Mesendoderm (in vitro differentiated cells): ENCODE results near the gene ABCD3.
"Not testable (repeated sequence)": the region's sequence is repeated elsewhere in the genome, so short reads cannot be mapped to it uniquely, and the experiment has no call there.

Experiments
- DNase-seq: peaks from one replicate; pipeline ENCODE4 v3.0.0; 2013
- H2AK5ac ChIP-seq: 2 replicates; pipeline ENCODE4 v1.6.1; 2013; ENCODE audit warnings: low read length, inconsistent platforms
- H2BK120ac ChIP-seq: 2 replicates; pipeline ENCODE4 v1.6.1; 2013; ENCODE audit warnings: low read depth, mild to moderate bottlenecking, low read length, moderate library complexity, mixed read lengths
- H2BK15ac ChIP-seq: replicated peaks from 2 replicates; pipeline ENCODE4 v1.6.1; 2013; ENCODE audit warnings: low read depth, mild to moderate bottlenecking, moderate library complexity
- H2BK5ac ChIP-seq: 2 replicates; pipeline ENCODE4 v1.6.1; 2013; ENCODE audit warnings: low read length, inconsistent platforms
- H3K18ac ChIP-seq: 2 replicates; pipeline ENCODE4 v1.6.1; 2013; ENCODE audit warnings: mild to moderate bottlenecking, low read length, mixed read lengths
- H3K23ac ChIP-seq: one replicate; pipeline ENCODE4 v1.6.1; 2013; ENCODE audit warnings: low read length
- H3K27ac ChIP-seq: 2 replicates; pipeline ENCODE4 v1.5.1; 2013; ENCODE audit warnings: low read depth, mild to moderate bottlenecking, inconsistent platforms, low read length, moderate library complexity
- H3K27me3 ChIP-seq: 2 replicates; pipeline ENCODE4 v1.6.1; 2013; ENCODE audit warnings: low read length, control low read depth, mild to moderate bottlenecking, inconsistent platforms; ENCODE audit not compliant: insufficient read depth, poor library complexity
- H3K36me3 ChIP-seq: 2 replicates; pipeline ENCODE4 v1.6.1; 2013; ENCODE audit warnings: low read length, inconsistent platforms; ENCODE audit not compliant: control insufficient read depth, insufficient read depth
- H3K4ac ChIP-seq: one replicate; pipeline ENCODE4 v1.6.1; 2013; ENCODE audit warnings: low read depth, mild to moderate bottlenecking, low read length, moderate library complexity
- H3K4me1 ChIP-seq: 2 replicates; pipeline ENCODE4 v1.6.1; 2013; ENCODE audit warnings: low read depth, low read length, inconsistent platforms; ENCODE audit not compliant: control insufficient read depth
- H3K4me2 ChIP-seq: 2 replicates; pipeline ENCODE4 v1.6.1; 2013; ENCODE audit warnings: low read length
- H3K4me3 ChIP-seq: 2 replicates; pipeline ENCODE4 v1.5.1; 2013; ENCODE audit warnings: mild to moderate bottlenecking, low read length
- H3K56ac ChIP-seq: one replicate; pipeline ENCODE4 v1.6.1; 2013; ENCODE audit warnings: low read length
- H3K79me1 ChIP-seq: 2 replicates; pipeline ENCODE4 v1.6.1; 2013; ENCODE audit warnings: low read length, inconsistent platforms
- H3K79me2 ChIP-seq: 2 replicates; pipeline ENCODE4 v1.6.1; 2013; ENCODE audit warnings: mild to moderate bottlenecking, low read length; ENCODE audit not compliant: control insufficient read depth, insufficient read depth
- H3K9ac ChIP-seq: 2 replicates; pipeline ENCODE4 v1.6.1; 2013; ENCODE audit warnings: low read length, inconsistent platforms
- H4K5ac ChIP-seq: one replicate; pipeline ENCODE4 v1.6.1; 2013; ENCODE audit warnings: low read length
- H4K8ac ChIP-seq: one replicate; pipeline ENCODE4 v1.6.1; 2013; ENCODE audit warnings: low read depth, mild to moderate bottlenecking, control low read depth, low read length, moderate library complexity
- WGBS: extraction: QIAGEN DNeasy Blood & Tissue Kit; methylation state at CpG from one replicate; pipeline ENCODE4 v1.1.7; 2013; ENCODE audit warnings: low lambda C conversion rate, missing lambda C conversion rate; ENCODE audit not compliant: insufficient coverage; ENCODE audit errors: extremely low coverage; 5-methylcytosine and 5-hydroxymethylcytosine counted together

The ABCD3 gene

GRCh38 chr1:94426485-94426870 is 8.3 kb downstream of the ABCD3 start:
- H3K79me1 ChIP-seq, H3K4me3 ChIP-seq, H3K56ac ChIP-seq, H2BK15ac ChIP-seq, H3K18ac ChIP-seq, H2BK120ac ChIP-seq, H3K36me3 ChIP-seq, H4K5ac ChIP-seq, H3K27me3 ChIP-seq, H3K23ac ChIP-seq, DNase-seq, H3K4me1 ChIP-seq, H3K27ac ChIP-seq, H4K8ac ChIP-seq, H3K4me2 ChIP-seq, H3K4ac ChIP-seq, H3K9ac ChIP-seq, H2AK5ac ChIP-seq, H2BK5ac ChIP-seq: not testable (repeated sequence)
- no CpG with 5 or more reads among the region's 9 CpGs for WGBS
- H3K79me2 ChIP-seq: peaks cover 17% of the 10 kb centered on the region

- Histone ChIP-seq H3K4me1 (no peaks in the 10 kb centered on the region), H3K4ac (no peak overlapping the region), H3K56ac (no peak overlapping the region), H4K8ac (no peak overlapping the region), H3K27me3 (no peaks in the 10 kb centered on the region), H3K18ac (no peak overlapping the region), H2AK5ac (no peak overlapping the region), H3K23ac (no peak overlapping the region), H3K9ac (no peak overlapping the region), H2BK120ac (no peak overlapping the region), H3K36me3 (no peaks in the 10 kb centered on the region), H3K4me2 (no peak overlapping the region), H2BK5ac (no peak overlapping the region), H4K5ac (no peak overlapping the region), H3K27ac (no peak overlapping the region), H3K4me3 (no peak overlapping the region), H3K79me2 (peaks cover 12% of the 10 kb centered on the region), H2BK15ac (no peak overlapping the region), H3K79me1 (peaks cover 7% of the 10 kb centered on the region)
- no CpG with 5 or more reads among the region's 5 CpGs for WGBS
- DNase-seq: no peak
These were observed 10.3 kb downstream of the ABCD3 start for GRCh38 chr1:94428441-94428840.

- not testable (repeated sequence) for H2BK120ac ChIP-seq, H2BK5ac ChIP-seq, H3K23ac ChIP-seq, H3K9ac ChIP-seq, H3K4me1 ChIP-seq, H3K4me2 ChIP-seq, H3K56ac ChIP-seq, H2AK5ac ChIP-seq, H3K4ac ChIP-seq, H3K18ac ChIP-seq, H3K27me3 ChIP-seq, H3K36me3 ChIP-seq, DNase-seq, H3K27ac ChIP-seq, H3K79me1 ChIP-seq, H4K5ac ChIP-seq, H2BK15ac ChIP-seq, H3K4me3 ChIP-seq, H4K8ac ChIP-seq
- WGBS: no CpG with 5 or more reads among the region's 3 CpGs
- H3K79me2 ChIP-seq: peaks cover 12% of the 10 kb centered on the region
These were observed 10.8 kb downstream of the ABCD3 start for GRCh38 chr1:94428927-94429528.

- not testable (repeated sequence) for H3K23ac ChIP-seq, H4K8ac ChIP-seq, H3K27me3 ChIP-seq, H4K5ac ChIP-seq, H3K27ac ChIP-seq, H3K79me2 ChIP-seq, H3K4me1 ChIP-seq, DNase-seq, H2BK5ac ChIP-seq, H3K9ac ChIP-seq, H3K56ac ChIP-seq, H3K36me3 ChIP-seq, H2AK5ac ChIP-seq, H3K4ac ChIP-seq, H3K4me3 ChIP-seq, H3K79me1 ChIP-seq, H2BK120ac ChIP-seq, H2BK15ac ChIP-seq, H3K18ac ChIP-seq, H3K4me2 ChIP-seq
- no CpG with 5 or more reads among the region's 1 CpG for WGBS
These were observed 11.9 kb downstream of the ABCD3 start for GRCh38 chr1:94430066-94430465.

- Histone ChIP-seq H3K9ac (no peak overlapping the region), H3K27ac (no peak overlapping the region), H3K56ac (no peak overlapping the region), H2BK120ac (no peak overlapping the region), H3K4ac (no peak overlapping the region), H3K4me1 (no peaks in the 10 kb centered on the region), H3K79me2 (peaks cover 7% of the 10 kb centered on the region), H4K5ac (no peak overlapping the region), H3K27me3 (no peaks in the 10 kb centered on the region), H3K4me2 (no peak overlapping the region), H4K8ac (no peak overlapping the region), H3K36me3 (no peaks in the 10 kb centered on the region), H3K18ac (no peak overlapping the region), H3K79me1 (peaks cover 3% of the 10 kb centered on the region), H3K23ac (no peak overlapping the region), H2BK5ac (no peak overlapping the region), H3K4me3 (no peak overlapping the region), H2AK5ac (no peak overlapping the region), H2BK15ac (no peak overlapping the region)
- no CpG with 5 or more reads among the region's 2 CpGs for WGBS
- DNase-seq: no peak
These were observed 15.7 kb downstream of the ABCD3 start for GRCh38 chr1:94433866-94434265.

GRCh38 chr1:94434365-94435045 is 16.3 kb downstream of the ABCD3 start:
- Histone ChIP-seq H3K4me1 (no peaks in the 10 kb centered on the region), H3K36me3 (no peaks in the 10 kb centered on the region), H3K4ac (no peak overlapping the region), H3K18ac (no peak overlapping the region), H3K23ac (no peak overlapping the region), H2BK5ac (no peak overlapping the region), H3K4me2 (no peak overlapping the region), H2AK5ac (no peak overlapping the region), H4K8ac (no peak overlapping the region), H2BK120ac (no peak overlapping the region), H3K4me3 (no peak overlapping the region), H3K27ac (no peak overlapping the region), H4K5ac (no peak overlapping the region), H3K56ac (no peak overlapping the region), H3K9ac (no peak overlapping the region), H3K79me2 (peaks cover 4% of the 10 kb centered on the region), H3K79me1 (peaks cover 3% of the 10 kb centered on the region), H2BK15ac (no peak overlapping the region), H3K27me3 (no peaks in the 10 kb centered on the region)
- DNase-seq: no peak
- no CpG with 5 or more reads among the region's 2 CpGs for whole genome bisulfite sequencing
